Stimulated activated CD4-positive, alpha-beta T cell treated with anti-CD3 and anti-CD28 coated beads, Interleukin-1b, Interleukin-23, amount 100 ng/mL, for 48 hours (primary cell): ENCODE measurements around the gene GAGE10.
"Not testable (repeated sequence)": the region's sequence is repeated elsewhere in the genome, so short reads cannot be mapped to it uniquely, and the experiment has no call there.

Experiments
- DNase-seq: peaks from one replicate; pipeline ENCODE4 v3.0.0-alpha.2; 2020

GAGE10 gene

GRCh38 chrX:49330421-49330820, 27.0 kb downstream of the GAGE10 start:
- DNase-seq, result not testable (repeated sequence)

GRCh38 chrX:49331282-49331681, 27.8 kb downstream of the GAGE10 start, which contains the start of gene GAGE13:
Gene GAGE13 (plus strand): TSS chrX:49331582. CDS start chrX:49332738, 1,156 bp downstream.
- DNase-seq, result not testable (repeated sequence)

- not testable (repeated sequence) for DNase-seq
Measured at GRCh38 chrX:49331841-49332240, 28.4 kb downstream of the GAGE10 start.

- not testable (repeated sequence) for DNase-seq
Measured at GRCh38 chrX:49341449-49341848, 38.0 kb downstream of the GAGE10 start.

- DNase-seq, result not testable (repeated sequence)
Measured at GRCh38 chrX:49344496-49345175, 41.2 kb downstream of the GAGE10 start.

- not testable (repeated sequence) for DNase-seq
Measured at GRCh38 chrX:49345402-49345801, 42.0 kb downstream of the GAGE10 start.

GRCh38 chrX:49346150-49346549, 42.7 kb downstream of the GAGE10 start:
- DNase-seq, result not testable (repeated sequence)
